SK-N-SH (cell line): ENCODE results near the gene PCYT1B. TPM values are rescaled to one million over a fixed set of nuclear protein-coding genes. Genes with fewer than 3 reads are reported as not detected.

Experiments
- CTCF ChIA-PET: fragments of 300-600, 350-600 bp; formaldehyde crosslinking; extraction: SDS; loops from one replicate; lab custom pipeline; 2021; lab: Yijun Ruan, JAX
- POLR2A ChIA-PET: fragments of 350-600 bp; sonication (Branson Sonifier 250); formaldehyde crosslinking; extraction: SDS; loops from one replicate; lab custom pipeline; 2020; ENCODE audit warnings: antibody characterized with exemption, inconsistent platforms; lab: Yijun Ruan, JAX
- DNase-seq: peaks from one replicate; pipeline ENCODE4 v3.0.0; 2012
- H2AFZ ChIP-seq: fragments of 200-600 bp; sonication (generic); 2 replicates; pipeline ENCODE4 v1.8.1; 2016; ENCODE audit warnings: antibody characterized with exemption, mild to moderate bottlenecking, low read depth
- H3F3A ChIP-seq: fragments of 200-600 bp; sonication (generic); replicated peaks from 2 replicates; pipeline ENCODE3; 2016; ENCODE audit warnings: antibody characterized with exemption, mild to moderate bottlenecking; ENCODE audit not compliant: insufficient read depth
- H3K27ac ChIP-seq, 2 experiments: fragments of 200-500 bp in 1 of 2; fragments of 200-600 bp in 1 of 2; sonication (Bioruptor generic) in 1 of 2; sonication (generic), shearing (Covaris generic) in 1 of 2; 2 replicates each; pipeline versions ENCODE4 v1.5.1 to v1.6.1; 2014 to 2016; ENCODE audit warnings: low read depth in 2 of 2, inconsistent platforms in 1 of 2, low read length in 1 of 2, mild to moderate bottlenecking in 1 of 2, mixed read lengths in 1 of 2
- H3K27me3 ChIP-seq: fragments of 200-600 bp; sonication (generic), shearing (Covaris generic); 2 replicates; pipeline ENCODE4 v1.6.1; 2016; ENCODE audit warnings: mixed run types; ENCODE audit not compliant: insufficient read depth
- H3K36me3 ChIP-seq, 2 experiments: fragments of 200-500 bp in 1 of 2; fragments of 200-600 bp in 1 of 2; sonication (Bioruptor generic) in 1 of 2; sonication (generic) in 1 of 2; replicated peaks in 1 of 2; 2 replicates each; pipeline versions ENCODE3 to v1.5.1; 2014 to 2016; ENCODE audit warnings: low read length in 1 of 2, mild to moderate bottlenecking in 1 of 2; ENCODE audit not compliant: insufficient read depth in 2 of 2, control insufficient read depth in 1 of 2
- H3K4me1 ChIP-seq, 2 experiments: fragments of 200-500 bp in 1 of 2; fragments of 200-600 bp in 1 of 2; sonication (Bioruptor generic) in 1 of 2; sonication (generic), shearing (Covaris generic) in 1 of 2; 2 replicates each; pipeline versions ENCODE4 v1.5.1 to v1.6.1; 2014 to 2016; ENCODE audit warnings: low read depth in 1 of 2, low read length in 1 of 2, mixed run types in 1 of 2; ENCODE audit not compliant: insufficient read depth in 2 of 2, control insufficient read depth in 1 of 2
- H3K4me2 ChIP-seq: fragments of 200-600 bp; sonication (generic), shearing (Covaris generic); 2 replicates; pipeline ENCODE4 v1.6.1; 2017; ENCODE audit warnings: mixed run types
- H3K4me3 ChIP-seq, 2 experiments: fragments of 200-500 bp in 1 of 2; fragments of 200-600 bp in 1 of 2; sonication (Bioruptor generic) in 1 of 2; sonication (generic), shearing (Covaris generic) in 1 of 2; 2 replicates each; pipeline versions ENCODE4 v1.5.1 to v1.8.1; 2014 to 2016; ENCODE audit warnings: low read depth in 2 of 2, inconsistent platforms in 1 of 2, low read length in 1 of 2, mild to moderate bottlenecking in 1 of 2, mixed read lengths in 1 of 2, moderate library complexity in 1 of 2
- H3K79me2 ChIP-seq: fragments of 200-600 bp; sonication (generic); 2 replicates; pipeline ENCODE4 v1.8.1; 2017; ENCODE audit warnings: mild to moderate bottlenecking; ENCODE audit not compliant: insufficient read depth
- H3K9ac ChIP-seq: fragments of 200-600 bp; sonication (generic); 2 replicates; pipeline ENCODE4 v1.6.1; 2017; ENCODE audit warnings: mixed run types
- H3K9me2 ChIP-seq: fragments of 200-600 bp; sonication (generic); 2 replicates; pipeline ENCODE4 v1.6.1; 2017; ENCODE audit warnings: mixed run types
- H3K9me3 ChIP-seq: fragments of 200-600 bp; sonication (generic); 2 replicates; pipeline ENCODE4 v1.6.1; 2017; ENCODE audit warnings: mixed run types, mild to moderate bottlenecking, moderate library complexity
- H4K20me1 ChIP-seq: fragments of 200-600 bp; sonication (generic); 2 replicates; pipeline ENCODE4 v1.6.1; 2017; ENCODE audit warnings: mild to moderate bottlenecking, mixed run types; ENCODE audit not compliant: insufficient read depth
- ELF1 ChIP-seq: IDR thresholded peaks from 2 replicates; pipeline ENCODE4 v1.4.0; 2012
- FOSL2 ChIP-seq: IDR thresholded peaks from 2 replicates; pipeline ENCODE4 v1.4.0; 2012; ENCODE audit warnings: low read depth, mild to moderate bottlenecking, moderate library complexity, borderline replicate concordance
- FOXJ3 ChIP-seq: sonication (generic); formaldehyde crosslinking; IDR thresholded peaks from 2 replicates; pipeline ENCODE4 v1.5.1; 2020; ENCODE audit warnings: mild to moderate bottlenecking, missing genetic modification reagents
- IRF3 ChIP-seq: fragments of 150-350 bp; IDR thresholded peaks from 2 replicates; pipeline ENCODE4 v1.6.1; 2016; ENCODE audit warnings: mild to moderate bottlenecking, low read depth, low read length
- JUND ChIP-seq: IDR thresholded peaks from 2 replicates; pipeline ENCODE4 v1.4.0; 2012
- MEF2A ChIP-seq: IDR thresholded peaks from 2 replicates; pipeline ENCODE4 v1.4.0; 2012; ENCODE audit warnings: low read depth, borderline replicate concordance
- MXI1 ChIP-seq: IDR thresholded peaks from 2 replicates; pipeline ENCODE4 v1.6.1; 2012; ENCODE audit warnings: mild to moderate bottlenecking, low read depth, low read length, improper control_type of control experiment
- NRF1 ChIP-seq: IDR thresholded peaks from 2 replicates; pipeline ENCODE4 v1.6.1; 2012; ENCODE audit warnings: low read depth, mild to moderate bottlenecking, low read length
- POLR2AphosphoS5 ChIP-seq: IDR thresholded peaks from 2 replicates; pipeline ENCODE4 v1.6.1; 2012; ENCODE audit warnings: low read depth, low read length
- TAF1 ChIP-seq: IDR thresholded peaks from 2 replicates; pipeline ENCODE4 v1.6.1; 2012; ENCODE audit warnings: low read depth, mild to moderate bottlenecking, low read length, moderate library complexity, borderline replicate concordance
- YY1 ChIP-seq: IDR thresholded peaks from 2 replicates; pipeline ENCODE4 v1.4.0; 2012; ENCODE audit warnings: low read depth, mild to moderate bottlenecking
- ZBTB33 ChIP-seq: IDR thresholded peaks from 2 replicates; pipeline ENCODE4 v1.4.0; 2012; ENCODE audit warnings: low read depth, borderline replicate concordance
- WGBS: methylation state at CpG from one replicate; pipeline ENCODE4 v1.1.6; 2017; ENCODE audit warnings: low lambda C conversion rate; 5-methylcytosine and 5-hydroxymethylcytosine counted together
- polyA plus RNA-seq, 3 experiments: library from polyadenylated mRNA; depleted of rRNA; stranded (reverse); fragments of >200 nt; gene quantifications; 2 replicates each; pipeline ENCODE4 v1.2.3, GENCODE V29; 2012
- TF ChIP-seq, protein P1 (sequence below): IDR thresholded peaks from 2 replicates; pipeline ENCODE4; 2012
- TF ChIP-seq, protein P2 (sequence below): fragments of 200-600 bp; sonication (generic); IDR thresholded peaks from 2 replicates; pipeline ENCODE4 v1.6.1; 2017; ENCODE audit warnings: antibody characterized with exemption, mild to moderate bottlenecking, moderate library complexity
- TF ChIP-seq, protein P3 (sequence below): IDR thresholded peaks from 2 replicates; pipeline ENCODE4 v1.4.0; 2012; ENCODE audit warnings: low read depth, borderline replicate concordance

Gene PCYT1B
- polyA plus RNA-seq, 1 of the 3 experiments (the other 2 are of a cell fraction): 2.6 TPM

- Histone ChIP-seq H3K4me1 (no peaks in the 10 kb centered on the region), H3K4me3 (no peak overlapping the region), H2AFZ (no peak overlapping the region), H3F3A (no peaks in the 10 kb centered on the region), H4K20me1 (no peaks in the 10 kb centered on the region), H3K9me3 (no peaks in the 10 kb centered on the region), H3K27ac (no peak overlapping the region), H3K9ac (no peak overlapping the region), H3K27me3 (no peaks in the 10 kb centered on the region), H3K79me2 (no peaks in the 10 kb centered on the region), H3K4me2 (no peak overlapping the region), H3K36me3 (no peaks in the 10 kb centered on the region), H3K9me2 (no peaks in the 10 kb centered on the region)
- no peak for TF ChIP-seq MEF2A
- TF ChIP-seq, protein P1, sequence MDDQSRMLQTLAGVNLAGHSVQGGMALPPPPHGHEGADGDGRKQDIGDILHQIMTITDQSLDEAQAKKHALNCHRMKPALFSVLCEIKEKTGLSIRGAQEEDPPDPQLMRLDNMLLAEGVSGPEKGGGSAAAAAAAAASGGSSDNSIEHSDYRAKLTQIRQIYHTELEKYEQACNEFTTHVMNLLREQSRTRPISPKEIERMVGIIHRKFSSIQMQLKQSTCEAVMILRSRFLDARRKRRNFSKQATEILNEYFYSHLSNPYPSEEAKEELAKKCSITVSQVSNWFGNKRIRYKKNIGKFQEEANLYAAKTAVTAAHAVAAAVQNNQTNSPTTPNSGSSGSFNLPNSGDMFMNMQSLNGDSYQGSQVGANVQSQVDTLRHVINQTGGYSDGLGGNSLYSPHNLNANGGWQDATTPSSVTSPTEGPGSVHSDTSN: no peak
- TF ChIP-seq POLR2AphosphoS5: no peak
- no peak for TF ChIP-seq JUND
- TF ChIP-seq FOXJ3 (CRISPR knock-in tag): no peak
- TF ChIP-seq NRF1: no peak
- TF ChIP-seq ZBTB33: no peak
- no peak for TF ChIP-seq YY1
- TF ChIP-seq, protein P2, sequence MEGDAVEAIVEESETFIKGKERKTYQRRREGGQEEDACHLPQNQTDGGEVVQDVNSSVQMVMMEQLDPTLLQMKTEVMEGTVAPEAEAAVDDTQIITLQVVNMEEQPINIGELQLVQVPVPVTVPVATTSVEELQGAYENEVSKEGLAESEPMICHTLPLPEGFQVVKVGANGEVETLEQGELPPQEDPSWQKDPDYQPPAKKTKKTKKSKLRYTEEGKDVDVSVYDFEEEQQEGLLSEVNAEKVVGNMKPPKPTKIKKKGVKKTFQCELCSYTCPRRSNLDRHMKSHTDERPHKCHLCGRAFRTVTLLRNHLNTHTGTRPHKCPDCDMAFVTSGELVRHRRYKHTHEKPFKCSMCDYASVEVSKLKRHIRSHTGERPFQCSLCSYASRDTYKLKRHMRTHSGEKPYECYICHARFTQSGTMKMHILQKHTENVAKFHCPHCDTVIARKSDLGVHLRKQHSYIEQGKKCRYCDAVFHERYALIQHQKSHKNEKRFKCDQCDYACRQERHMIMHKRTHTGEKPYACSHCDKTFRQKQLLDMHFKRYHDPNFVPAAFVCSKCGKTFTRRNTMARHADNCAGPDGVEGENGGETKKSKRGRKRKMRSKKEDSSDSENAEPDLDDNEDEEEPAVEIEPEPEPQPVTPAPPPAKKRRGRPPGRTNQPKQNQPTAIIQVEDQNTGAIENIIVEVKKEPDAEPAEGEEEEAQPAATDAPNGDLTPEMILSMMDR: no peak
- no peak for TF ChIP-seq TAF1
- no peak for TF ChIP-seq IRF3
- no peak for TF ChIP-seq ELF1
- no peak for TF ChIP-seq MXI1
- no peak for TF ChIP-seq FOSL2
- TF ChIP-seq, protein P3, sequence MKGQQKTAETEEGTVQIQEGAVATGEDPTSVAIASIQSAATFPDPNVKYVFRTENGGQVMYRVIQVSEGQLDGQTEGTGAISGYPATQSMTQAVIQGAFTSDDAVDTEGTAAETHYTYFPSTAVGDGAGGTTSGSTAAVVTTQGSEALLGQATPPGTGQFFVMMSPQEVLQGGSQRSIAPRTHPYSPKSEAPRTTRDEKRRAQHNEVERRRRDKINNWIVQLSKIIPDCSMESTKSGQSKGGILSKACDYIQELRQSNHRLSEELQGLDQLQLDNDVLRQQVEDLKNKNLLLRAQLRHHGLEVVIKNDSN: no peak
- 14% methylated on average over 1 of the region's 1 CpG for WGBS
- no peak for DNase-seq
- CTCF ChIA-PET: no interaction called here
- POLR2A ChIA-PET: no interaction called here
These were observed 12.0 kb upstream of the PCYT1B start for GRCh38 chrX:24659106-24659505.
